Amniotic stem cell (primary cell): ENCODE data around the gene SFMBT1.

ENCODE experiments used
- DNase-seq: peaks from one replicate; lab custom pipeline; 2025; lab: John Stamatoyannopoulos, UW

SFMBT1 gene

GRCh38 chr3:52881871-52882270 lies 164.0 kb downstream of the SFMBT1 start:
- no peak for DNase-seq

GRCh38 chr3:52880474-52880873 lies 165.4 kb downstream of the SFMBT1 start:
- DNase-seq, result no peak

GRCh38 chr3:52880047-52880446 lies 165.8 kb downstream of the SFMBT1 start:
- no peak for DNase-seq

GRCh38 chr3:52879581-52879980 lies 166.3 kb downstream of the SFMBT1 start:
- no peak for DNase-seq

- no peak for DNase-seq
Measured at GRCh38 chr3:52879090-52879489, 166.8 kb downstream of the SFMBT1 start.

GRCh38 chr3:52877085-52877484 lies 168.8 kb downstream of the SFMBT1 start:
- no peak for DNase-seq

- DNase-seq, result no peak
Measured at GRCh38 chr3:52874864-52875587, 170.8 kb downstream of the SFMBT1 start.

GRCh38 chr3:52874160-52874701 lies 171.6 kb downstream of the SFMBT1 start:
- no peak for DNase-seq

GRCh38 chr3:52873433-52874159 lies 172.3 kb downstream of the SFMBT1 start:
- DNase-seq, result no peak

- no peak for DNase-seq
Measured at GRCh38 chr3:52872245-52872644, 173.6 kb downstream of the SFMBT1 start.

GRCh38 chr3:52871761-52872160 lies 174.1 kb downstream of the SFMBT1 start:
- no peak for DNase-seq

GRCh38 chr3:52870471-52870870 lies 175.4 kb downstream of the SFMBT1 start:
- no peak for DNase-seq

GRCh38 chr3:52866427-52866826 lies 179.4 kb downstream of the SFMBT1 start:
- DNase-seq, result no peak

GRCh38 chr3:52865994-52866393 lies 179.9 kb downstream of the SFMBT1 start:
- no peak for DNase-seq

- no peak for DNase-seq
Measured at GRCh38 chr3:52860424-52860768, 185.5 kb downstream of the SFMBT1 start.

- DNase-seq, result no peak
Measured at GRCh38 chr3:52859686-52860423, 186.0 kb downstream of the SFMBT1 start.

GRCh38 chr3:52857864-52858263 lies 188.0 kb downstream of the SFMBT1 start:
- DNase-seq, result no peak

GRCh38 chr3:52857133-52857532 lies 188.7 kb downstream of the SFMBT1 start:
- no peak for DNase-seq

- DNase-seq, result no peak
Measured at GRCh38 chr3:52856666-52857065, 189.2 kb downstream of the SFMBT1 start.

- no peak for DNase-seq
Measured at GRCh38 chr3:52854013-52854412, 191.9 kb downstream of the SFMBT1 start.
